ENCODE measurements around the gene HOXA6.

- TF ChIP-seq CTCF (IDR thresholded peaks at IDR 0.05), result no peak
- peak; percentile 65 for TF ChIP-seq POLR2A (IDR thresholded peaks at IDR 0.05)
Observed at GRCh38 chr7:27095897-27096767, 51.4 kb downstream of the HOXA6 start, which contains the start of gene HOXA1.
